GM18499 (cell line): ENCODE measurements around the gene SCFD1.

ENCODE experiments used
- ATAC-seq: cut with Tn5 transposase; IDR thresholded peaks from one replicate; pipeline ENCODE4 v1.9.1; 2021; ENCODE audit warnings: moderate number of reproducible peaks; ENCODE audit not compliant: insufficient read depth, unreplicated experiment

SCFD1 gene

DNA sequence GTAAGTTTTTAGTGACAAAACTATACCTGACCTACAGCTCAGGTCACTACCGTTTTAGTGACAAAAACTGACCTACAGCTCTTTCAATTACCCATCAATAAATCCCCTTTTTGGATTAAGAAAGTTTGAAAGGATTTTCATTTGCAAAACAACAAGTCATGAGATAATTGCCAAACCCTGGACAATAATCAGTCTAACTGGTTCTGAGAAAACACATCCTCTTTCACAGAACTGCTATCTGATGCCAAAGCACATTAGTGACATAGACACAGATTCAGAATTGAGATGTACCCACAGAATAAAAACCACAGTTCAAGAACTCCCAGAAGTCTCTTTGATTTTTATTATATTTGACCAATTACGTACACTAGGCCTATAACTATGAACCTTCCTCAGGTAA lies 126.2 kb downstream of the SCFD1 start:
- ATAC-seq = no peak

DNA sequence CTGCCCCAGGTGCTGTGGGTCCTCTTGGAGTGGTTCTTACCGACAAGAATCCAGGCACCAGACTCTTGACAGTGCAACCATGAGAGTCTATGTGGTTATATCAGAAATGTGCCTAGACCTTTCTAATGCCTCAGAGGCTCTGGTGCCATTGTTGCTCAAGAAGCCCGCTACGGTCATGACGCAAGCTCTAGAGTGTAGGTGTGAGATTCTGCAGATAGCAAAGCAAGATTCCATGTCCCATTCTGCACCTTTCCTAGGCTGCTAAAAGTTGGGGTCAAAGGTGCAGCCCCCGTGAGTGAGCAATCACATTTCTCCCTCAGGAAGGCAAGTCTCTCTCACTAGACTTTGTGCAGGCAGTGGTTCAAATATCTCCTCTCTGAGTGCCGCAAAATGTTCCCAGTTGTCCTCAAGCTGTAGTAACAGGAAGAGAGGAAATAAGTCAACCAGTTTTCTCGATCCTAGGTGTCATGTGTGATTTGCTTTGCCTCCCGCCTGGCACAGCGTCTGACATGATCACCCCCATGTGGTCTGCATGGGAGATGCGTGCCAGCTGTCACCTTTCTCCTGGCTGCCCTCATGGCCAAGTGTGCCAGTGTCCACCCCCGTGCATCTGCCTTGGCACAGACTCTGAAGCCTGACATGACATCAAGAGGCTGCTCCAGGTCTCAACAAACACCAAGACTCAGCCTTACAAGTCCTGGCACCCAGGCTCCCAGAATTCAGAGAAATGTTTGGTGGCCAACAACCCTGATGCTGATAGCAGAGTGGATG lies 129.7 kb downstream of the SCFD1 start:
- no peak for ATAC-seq

DNA sequence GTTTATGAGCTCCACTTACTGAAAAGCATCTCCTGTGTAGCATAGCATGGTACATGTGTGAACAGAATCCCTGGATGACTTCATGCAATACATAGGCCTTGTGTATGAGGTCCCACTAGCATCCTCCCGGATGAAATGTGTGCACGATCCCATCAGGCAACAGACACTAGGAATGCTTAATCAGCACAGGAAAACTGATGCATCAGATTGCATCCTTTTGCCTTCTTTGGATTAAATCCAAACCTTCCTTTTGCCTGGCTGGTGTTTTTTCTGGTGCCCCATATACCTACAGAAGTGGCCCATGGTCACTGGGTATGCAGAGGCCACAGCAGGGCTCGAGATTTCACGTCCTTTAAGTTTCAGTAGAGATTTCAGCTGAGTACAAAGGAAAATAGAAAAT lies 131.3 kb downstream of the SCFD1 start:
- ATAC-seq = no peak

DNA sequence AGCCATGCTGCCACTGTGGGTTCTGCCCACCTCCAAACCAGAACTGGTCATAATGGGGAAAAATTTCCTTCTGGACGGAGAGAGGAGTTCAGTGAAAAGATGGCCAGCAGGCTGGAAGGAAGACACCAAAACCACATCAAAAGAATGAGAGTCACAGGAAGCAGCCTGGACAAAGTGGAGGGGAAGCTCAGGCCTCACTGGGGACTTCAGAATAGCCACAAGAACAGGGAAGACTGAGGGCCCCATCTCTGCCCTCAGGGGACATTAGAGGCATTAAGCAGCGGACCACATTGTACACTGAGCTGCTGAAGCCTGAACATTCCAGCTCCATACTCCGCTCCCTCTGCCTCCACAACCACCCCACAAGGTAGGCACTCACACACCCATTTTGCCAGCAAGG lies 132.7 kb downstream of the SCFD1 start:
- no peak for ATAC-seq

DNA sequence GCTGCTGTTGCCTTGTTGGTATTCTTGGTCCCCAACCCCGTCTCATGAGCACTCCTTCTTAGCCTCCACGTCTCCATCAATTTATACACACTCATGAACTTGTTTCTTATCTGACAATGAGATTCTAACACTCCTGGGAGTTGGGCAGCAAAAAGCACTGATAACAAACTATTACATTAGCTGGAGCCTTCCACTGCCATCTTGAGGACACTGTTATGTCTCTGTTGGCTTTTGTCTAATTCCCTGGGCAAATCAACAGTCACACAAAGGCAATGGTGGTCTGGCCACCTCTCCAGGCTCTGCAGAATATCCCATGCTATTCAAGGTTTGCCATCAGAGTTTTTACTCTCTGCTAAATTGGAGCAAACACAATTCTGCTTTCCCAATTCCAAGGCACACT lies 134.5 kb downstream of the SCFD1 start:
- no peak for ATAC-seq

DNA sequence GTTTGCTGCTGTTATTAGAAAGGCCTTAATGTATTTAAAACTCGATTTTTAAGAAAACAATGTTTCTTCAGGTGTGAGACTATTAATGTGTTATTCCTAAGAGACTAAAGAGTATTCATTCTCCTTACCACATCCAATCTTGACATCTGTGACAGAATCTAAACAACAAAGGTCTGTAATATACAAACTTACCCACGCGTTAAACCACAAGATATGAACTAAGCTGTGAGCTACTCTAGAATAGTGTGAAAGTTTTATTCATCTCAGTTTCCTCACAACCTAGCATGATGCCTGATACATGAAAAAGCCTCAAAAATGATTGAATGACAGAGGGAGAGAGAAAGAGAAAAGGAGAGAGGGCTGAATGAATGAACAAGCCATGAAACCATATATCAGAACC lies 135.0 kb downstream of the SCFD1 start:
- no peak for ATAC-seq

DNA sequence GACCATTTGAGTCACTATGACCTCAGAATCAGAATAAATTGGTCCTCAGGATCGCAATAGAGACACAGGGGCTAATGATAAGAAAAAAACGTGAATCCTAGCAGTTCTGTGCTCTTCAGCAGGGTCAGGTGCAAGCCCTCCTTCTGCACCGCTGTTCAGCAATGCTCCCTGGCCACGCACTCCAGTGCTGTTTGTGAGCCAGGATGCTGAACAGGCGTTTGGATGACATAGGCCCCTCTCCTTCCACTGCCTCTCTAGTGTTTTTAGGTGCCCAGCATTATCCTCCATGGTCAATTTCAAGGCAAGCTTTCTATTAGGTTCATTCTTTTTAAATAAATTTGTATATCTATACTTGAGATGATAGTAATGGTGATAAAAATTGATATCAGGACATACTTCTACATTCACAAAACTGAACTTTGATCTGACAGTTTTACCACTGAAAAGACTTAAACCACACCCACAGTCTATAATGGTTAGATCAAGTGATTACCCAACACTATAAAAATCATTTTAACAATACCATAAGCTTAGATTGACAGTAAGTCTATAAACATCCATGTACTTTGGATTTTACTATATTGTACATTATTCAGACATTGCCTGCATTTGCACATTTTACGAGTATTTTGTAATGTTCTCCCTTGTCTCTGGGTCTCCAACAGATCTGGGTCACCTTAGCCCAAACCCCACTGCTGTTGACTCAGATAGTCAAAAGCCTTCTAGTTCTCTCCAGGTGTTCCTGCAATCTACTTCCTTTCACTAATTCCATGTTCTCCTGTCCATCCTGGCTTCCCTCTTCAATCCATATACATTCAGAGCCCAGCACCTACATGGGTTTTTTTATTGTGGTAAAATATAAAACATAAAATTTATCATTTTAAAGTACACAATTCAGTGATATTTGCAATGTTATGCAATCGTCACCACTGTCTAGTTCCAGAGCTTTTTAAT lies 137.3 kb downstream of the SCFD1 start:
- ATAC-seq = no peak

DNA sequence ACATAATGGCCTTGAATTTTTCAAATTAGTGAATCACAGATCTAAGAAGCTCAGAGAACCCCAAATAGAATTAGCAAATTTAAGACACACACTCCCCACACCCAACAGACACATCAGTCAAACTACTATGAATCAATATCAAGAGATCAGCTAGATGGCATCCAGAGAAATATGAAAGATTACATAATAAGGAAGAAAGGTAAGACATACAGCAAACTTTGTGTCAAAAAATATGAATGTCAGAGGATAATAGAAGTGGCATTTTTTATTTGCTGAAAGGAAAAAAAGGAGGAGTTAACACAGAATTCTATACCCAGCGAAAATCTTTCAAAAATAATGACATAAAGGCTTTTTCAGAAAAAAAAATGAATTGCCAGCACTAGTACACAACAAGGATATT lies 141.8 kb downstream of the SCFD1 start:
- no peak for ATAC-seq

DNA sequence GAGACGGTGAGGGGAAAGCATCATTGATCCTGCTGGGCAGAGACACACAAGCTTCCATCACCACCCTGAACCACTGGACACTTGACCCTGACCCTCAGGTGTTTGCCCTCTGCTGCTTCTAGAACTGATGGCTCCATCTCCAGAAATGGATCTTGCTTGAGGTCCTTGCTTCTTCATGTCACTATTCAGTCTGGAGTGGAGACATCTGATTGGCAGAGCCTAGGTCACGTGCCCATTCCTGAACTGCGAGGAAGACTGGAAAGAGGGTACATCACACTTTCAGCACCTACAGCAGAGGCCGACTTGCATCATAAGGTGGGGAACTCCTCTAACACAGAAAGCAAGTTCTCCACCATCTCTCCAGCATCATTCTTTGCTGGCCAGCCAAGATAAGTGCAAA lies 145.5 kb downstream of the SCFD1 start:
- ATAC-seq = no peak

DNA sequence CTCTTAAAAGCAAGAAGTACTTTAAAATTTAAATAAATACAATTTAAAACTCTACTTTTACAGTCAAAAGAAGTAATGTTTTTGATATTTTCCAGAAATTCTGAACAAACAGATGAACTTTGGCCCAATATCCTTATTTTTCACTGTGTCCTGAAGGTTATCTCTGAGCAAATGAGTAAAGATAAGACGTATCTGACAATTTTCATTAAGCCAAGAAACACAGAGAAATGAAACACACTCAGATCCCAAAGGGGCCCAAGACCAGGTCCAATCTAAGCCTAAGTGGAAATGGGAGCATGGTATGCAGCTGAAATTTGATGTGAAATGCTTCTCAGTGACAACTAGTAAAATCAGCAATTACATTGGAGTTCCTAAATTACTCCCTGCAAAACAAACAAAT lies 146.7 kb downstream of the SCFD1 start:
- ATAC-seq = no peak

DNA sequence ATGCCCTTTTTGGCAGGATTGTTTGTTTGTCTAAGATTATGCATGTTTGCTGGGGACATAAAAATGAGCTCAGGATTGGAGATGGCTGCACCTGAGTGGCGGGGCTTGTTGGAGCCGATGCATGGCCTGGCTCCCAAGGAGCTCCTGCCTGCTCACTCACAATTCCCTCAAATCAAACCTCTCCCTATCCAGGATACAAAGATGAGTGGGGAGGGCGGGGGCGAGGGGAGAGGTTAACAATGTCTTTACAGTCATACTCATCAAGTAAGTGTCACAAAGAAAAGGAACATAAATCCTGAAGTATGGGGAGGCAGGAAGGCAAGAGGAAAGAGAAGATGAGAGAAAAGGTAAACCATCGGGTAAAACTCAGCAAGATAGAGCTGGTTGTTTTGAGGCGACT lies 148.3 kb downstream of the SCFD1 start:
- no peak for ATAC-seq

DNA sequence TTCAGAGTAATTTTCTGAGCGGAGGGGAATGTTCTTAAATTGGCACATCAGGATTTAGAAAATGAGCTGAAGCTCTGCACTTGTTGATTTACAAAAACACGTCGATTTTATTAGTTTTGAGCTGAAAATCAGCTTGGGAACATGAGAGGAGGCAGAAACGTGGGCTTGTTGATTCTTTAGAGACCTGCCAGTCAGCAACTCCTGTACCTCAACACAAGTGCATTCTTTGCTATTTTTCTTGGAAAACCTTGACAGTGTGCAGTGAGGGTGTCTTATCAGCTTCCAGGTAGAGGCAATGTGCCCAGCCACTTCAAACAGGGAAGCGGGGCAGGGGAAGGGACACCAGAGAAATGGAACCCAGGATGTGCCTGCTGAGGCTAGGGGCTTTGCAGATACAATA lies 149.5 kb downstream of the SCFD1 start:
- ATAC-seq = no peak

DNA sequence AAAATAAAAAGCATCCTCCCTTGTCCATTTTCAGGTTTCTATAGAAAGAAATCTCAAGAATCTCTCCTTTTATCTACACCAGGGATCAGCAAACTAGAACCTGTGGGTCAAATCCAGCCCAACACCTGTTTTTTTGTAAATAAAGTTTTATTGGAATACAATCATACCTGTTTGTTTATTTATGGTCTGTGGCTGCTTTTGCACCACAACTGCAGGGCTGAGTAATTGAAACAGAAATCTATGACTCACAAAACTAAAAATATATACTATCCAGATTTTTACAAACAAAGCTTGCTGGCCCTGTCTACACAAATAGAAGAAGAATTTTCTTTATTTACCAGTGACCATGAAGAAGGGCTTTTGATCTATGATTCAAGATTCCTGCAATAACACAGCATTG lies 157.1 kb downstream of the SCFD1 start:
- ATAC-seq = no peak
